ENCODE results near the gene NXPH1. TPM values are rescaled to one million over a fixed set of nuclear protein-coding genes. Genes with fewer than 3 reads are reported as not detected.

Gene NXPH1
- total and polyA plus RNA-seq, 8 donors, result 0.11 TPM; not detected in 7

DNA sequence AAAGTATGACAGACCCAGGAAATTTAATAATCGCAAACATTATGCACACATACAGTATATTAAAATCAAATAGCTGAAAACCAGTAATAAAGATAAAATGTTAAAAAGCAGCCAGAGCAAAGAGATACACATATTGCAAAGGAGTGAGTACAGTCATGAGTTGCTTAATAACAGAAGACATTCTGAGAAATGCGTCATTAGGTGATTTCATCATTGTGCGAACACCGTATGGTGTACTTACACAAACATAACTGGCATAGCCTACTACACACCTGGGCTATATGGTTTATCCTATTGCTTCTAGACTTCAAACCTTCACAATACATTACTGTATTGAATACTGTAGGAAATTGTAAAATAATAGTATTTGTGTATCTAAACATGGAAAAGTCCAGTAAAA is 367.6 kb downstream of the NXPH1 start:
- Histone ChIP-seq H3K4me3 (no peak overlapping the region), H3K9me3 (peaks cover 0 to 14% of the 10 kb centered on the region in 2 donors), H3K27ac (no peak overlapping the region), H3K4me1 (no peaks in the 10 kb centered on the region), H3K27me3 (no peaks in the 10 kb centered on the region), H3K36me3 (no peaks in the 10 kb centered on the region)
- ATAC-seq (no peak), DNase-seq (no peak)
- intact Hi-C loops (cut with DNase I), result no loop called here
- TF ChIP-seq, protein P1, sequence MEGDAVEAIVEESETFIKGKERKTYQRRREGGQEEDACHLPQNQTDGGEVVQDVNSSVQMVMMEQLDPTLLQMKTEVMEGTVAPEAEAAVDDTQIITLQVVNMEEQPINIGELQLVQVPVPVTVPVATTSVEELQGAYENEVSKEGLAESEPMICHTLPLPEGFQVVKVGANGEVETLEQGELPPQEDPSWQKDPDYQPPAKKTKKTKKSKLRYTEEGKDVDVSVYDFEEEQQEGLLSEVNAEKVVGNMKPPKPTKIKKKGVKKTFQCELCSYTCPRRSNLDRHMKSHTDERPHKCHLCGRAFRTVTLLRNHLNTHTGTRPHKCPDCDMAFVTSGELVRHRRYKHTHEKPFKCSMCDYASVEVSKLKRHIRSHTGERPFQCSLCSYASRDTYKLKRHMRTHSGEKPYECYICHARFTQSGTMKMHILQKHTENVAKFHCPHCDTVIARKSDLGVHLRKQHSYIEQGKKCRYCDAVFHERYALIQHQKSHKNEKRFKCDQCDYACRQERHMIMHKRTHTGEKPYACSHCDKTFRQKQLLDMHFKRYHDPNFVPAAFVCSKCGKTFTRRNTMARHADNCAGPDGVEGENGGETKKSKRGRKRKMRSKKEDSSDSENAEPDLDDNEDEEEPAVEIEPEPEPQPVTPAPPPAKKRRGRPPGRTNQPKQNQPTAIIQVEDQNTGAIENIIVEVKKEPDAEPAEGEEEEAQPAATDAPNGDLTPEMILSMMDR (IDR thresholded peaks at IDR 0.05), result no peak

Other genes starting within 250 kb of the NXPH1 start
- gene ICA1, start 171.4 kb upstream of the NXPH1 start, total RNA-seq, result 10 to 100 TPM; 22.4 to 32.6 TPM
- 10 to 100 TPM; 36.7 to 53.3 (median 41.5) TPM for gene ICA1, start 171.4 kb upstream of the NXPH1 start, polyA plus RNA-seq (ENCODE audit: insufficient read length in 6 of 6)

Measured in left lung (tissue), 10 donors.